Embryonic facial prominence (tissue), 1 donor: ENCODE data around the gene RBM12.

Experiments
- DNase-seq: peaks from one replicate; pipeline ENCODE4 v3.0.0-alpha.2; 2016; ENCODE audit errors: extremely low spot score

The RBM12 gene

DNA sequence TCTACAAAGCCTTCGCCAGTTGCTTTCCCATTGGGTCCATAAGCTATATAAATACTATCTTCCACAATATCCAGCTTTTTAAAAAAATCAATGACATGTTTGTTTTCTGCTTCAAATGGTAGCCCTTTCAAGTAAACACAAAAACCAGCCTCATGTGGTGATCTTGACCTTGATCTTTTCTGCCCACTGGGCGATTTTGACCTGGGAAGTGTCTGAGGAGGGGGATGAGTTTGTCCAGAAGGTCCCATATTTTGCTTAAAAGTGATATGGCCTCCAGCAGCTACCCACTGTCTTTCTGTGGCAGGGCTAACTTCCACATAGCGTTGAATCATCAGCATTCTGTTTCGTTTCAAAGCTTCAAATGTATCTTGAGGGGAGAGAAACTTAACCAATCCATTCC, 10.8 kb downstream of the RBM12 start:
- DNase-seq, result no peak

DNA sequence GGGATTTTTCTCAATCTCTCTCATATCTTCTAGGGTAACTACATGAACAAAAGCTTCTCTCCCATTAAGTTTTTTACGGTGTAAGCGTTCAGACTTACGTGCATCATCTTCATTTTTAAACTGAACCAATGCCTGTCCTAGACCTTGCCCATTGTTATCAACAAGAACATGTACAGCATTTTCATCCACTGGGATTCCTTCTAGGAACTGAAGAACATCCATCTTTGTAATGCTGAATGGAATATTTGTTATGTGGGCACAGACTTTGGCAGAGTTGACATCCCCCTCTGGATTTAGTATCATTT, 11.3 kb downstream of the RBM12 start:
- DNase-seq, result no peak

DNA sequence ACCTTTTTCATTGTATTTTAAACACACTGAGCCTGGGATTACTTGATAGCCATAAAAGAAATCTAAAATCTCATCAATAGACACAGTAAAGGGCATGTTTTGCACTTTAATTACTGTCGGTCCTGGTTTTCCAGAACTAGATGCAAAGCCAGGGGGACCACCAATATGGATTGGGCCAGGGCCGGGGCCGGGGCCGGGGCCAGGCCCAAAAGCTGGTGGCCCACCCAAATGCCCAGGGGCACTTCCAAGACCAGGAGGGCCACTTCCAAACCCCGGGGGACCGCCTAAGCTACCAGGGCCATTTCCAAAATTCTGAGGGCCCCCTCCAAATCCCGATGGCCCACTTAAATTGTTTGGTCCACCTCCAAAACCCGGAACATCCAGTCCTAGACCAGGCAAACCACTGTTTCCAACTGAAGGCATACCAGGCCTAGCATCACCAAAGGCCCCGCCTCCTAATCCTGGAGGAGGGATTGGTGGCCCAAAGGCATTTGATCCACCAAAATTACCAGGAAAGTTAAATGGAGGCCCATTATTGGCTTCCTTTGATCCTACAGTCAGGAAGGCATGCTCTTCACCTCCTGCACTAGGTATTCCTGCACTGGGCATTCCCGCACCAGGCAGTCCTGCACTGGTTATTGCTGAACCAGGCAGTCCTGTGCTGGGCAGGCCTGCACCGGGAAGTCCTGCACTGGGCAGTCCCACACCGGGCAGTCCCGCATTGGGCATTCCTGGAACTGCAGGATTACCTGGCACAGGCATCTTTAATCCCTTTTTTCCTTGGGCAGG, 11.9 kb downstream of the RBM12 start:
- no peak for DNase-seq

DNA sequence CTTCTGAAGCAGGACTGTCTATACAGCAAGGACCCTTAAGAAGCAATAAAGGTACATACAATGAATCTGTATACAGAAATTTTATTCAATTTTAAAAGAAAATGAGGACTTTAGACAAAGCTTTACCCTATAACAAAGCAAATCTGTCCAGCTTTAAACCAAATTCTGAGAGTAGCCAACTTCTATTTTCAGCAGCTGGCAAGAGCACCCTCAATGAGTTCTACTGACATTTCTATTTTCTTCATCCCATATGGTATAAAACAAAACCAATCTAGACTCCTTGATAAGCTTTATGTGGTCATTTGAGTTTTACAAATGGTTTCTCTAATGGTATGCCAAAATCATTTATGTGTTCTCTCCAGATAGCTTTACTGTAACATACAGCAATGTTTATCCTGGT, 12.7 kb downstream of the RBM12 start:
- no peak for DNase-seq

DNA sequence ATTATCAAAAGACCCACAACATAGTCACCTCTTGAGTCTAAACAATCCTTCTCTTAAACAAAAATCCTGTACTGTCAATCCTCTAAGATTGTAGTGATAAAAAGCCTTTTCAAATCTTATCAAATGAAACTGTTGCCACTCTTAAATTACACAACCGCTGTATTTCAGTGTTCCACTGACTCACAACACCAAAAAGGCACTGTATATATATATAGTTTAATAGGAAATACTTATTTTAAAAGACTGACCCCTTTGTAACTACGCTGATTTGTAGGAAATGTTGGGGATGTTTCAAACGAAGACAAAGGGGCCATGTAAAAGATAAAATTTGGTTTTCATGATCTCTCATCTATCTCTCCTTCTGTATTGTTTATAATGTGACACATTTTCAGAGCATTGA, 14.1 kb downstream of the RBM12 start:
- no peak for DNase-seq

DNA sequence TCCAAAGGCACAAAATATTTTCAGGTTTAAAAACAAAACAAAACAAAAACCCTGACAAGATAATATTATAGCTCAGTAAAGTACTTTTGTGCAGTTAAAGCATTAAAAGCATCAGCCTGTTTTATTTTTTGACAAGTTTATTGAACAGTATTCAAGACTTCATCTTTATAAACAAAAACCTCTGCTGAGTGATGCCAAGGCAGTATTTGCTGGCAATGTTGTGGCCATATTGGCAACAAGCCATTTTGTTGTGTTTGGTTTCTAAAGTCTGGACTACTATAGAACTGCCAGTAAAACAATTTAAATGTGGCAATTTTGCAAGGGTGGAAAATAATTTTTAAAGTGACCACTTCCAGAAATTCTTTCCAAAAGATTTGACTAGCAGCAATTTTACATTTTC, 15.9 kb downstream of the RBM12 start:
- no peak for DNase-seq

DNA sequence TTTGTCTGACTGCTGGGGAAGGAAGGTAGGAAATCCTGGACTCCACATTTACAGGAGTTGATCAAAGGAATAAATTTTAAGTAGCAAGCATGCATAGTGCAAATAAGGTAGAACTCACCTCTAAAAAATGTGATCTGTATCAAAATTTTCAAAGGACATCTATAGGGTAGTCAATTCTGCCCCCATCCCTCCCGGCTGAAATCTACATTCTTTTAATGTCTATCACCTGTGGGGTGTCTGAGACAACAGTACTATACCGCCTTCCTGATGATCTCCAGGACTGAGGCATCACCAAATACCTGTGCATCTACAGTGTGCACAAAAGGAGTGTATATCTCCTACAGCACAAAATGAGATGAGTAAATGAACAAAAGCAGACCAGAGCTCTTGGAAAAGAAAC, 19.9 kb downstream of the RBM12 start:
- DNase-seq, result no peak

DNA sequence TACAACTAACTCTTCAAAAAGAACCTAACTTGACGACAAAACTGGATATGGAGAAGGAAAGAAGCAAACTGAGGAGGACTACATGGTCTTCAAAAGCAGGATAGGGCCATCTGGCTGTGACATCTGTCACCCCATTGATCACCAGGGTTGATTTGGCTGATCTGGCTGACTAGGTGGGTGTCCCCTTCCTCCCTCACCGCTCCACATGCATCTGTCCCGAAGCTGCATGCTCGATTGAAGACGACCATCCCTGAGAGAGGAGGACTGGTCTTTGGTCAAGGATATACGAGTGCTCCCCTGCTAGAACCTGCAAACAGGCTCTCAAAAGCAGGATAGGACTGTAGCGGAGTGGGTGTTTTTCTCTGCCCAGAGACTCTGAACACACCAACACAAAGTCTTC, 21.7 kb downstream of the RBM12 start:
- DNase-seq, result no peak

DNA sequence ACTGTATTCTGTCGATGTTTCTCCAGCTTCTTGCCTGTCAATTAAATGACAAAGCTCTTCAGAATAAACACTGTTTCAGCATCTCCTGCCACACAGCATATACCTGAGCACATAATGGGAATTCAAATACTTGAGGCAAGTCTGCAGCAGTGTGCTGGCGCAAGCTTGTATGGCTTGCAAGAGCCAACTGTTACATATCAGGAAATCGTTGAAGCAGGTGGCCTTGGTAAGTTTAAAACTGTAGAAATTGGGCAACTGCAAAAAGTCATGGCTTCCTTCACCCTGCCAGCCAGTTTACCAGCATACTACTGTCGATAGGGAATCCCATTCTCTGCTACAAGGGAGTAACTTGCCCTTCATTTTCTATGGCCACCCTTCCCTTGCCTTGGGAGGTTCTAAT, 23.0 kb downstream of the RBM12 start:
- DNase-seq, result no peak

DNA sequence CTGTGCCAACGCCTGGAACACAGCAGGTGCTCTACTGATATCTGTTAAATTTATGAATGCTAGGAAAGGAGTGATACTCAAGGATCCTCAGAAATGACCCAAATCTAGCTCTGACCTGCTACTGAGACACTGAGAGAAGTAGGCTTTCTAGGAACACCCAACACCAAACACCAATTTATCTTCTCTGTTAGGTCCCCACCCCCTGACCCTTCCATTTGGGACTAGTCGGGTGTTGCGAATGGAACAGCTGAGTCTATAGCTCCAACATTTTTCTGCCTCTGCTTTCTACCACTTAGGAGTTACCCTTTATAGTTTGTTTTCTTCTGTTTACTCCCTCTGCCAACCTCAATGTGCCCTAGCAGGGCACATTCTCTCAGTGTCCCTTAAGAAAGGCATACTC, 24.0 kb downstream of the RBM12 start:
- no peak for DNase-seq

DNA sequence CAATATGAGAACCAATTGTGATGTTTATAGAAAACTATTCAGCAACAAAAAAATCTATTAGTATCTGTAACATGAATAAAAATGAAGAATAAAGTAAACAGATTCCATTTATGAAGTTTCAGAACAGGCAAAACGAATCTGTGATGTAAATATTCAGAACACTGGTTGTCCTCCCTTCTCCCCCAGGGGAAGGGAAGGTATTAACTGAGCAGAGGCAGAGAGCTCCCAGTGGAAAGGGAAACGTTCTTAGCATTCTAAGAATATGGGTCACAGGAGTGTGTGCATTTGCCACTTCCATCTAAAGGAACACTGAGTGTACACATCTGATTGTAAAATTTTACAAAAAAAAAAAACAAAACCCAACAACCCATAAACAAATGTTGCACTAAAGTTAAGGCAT, 25.9 kb downstream of the RBM12 start:
- no peak for DNase-seq

DNA sequence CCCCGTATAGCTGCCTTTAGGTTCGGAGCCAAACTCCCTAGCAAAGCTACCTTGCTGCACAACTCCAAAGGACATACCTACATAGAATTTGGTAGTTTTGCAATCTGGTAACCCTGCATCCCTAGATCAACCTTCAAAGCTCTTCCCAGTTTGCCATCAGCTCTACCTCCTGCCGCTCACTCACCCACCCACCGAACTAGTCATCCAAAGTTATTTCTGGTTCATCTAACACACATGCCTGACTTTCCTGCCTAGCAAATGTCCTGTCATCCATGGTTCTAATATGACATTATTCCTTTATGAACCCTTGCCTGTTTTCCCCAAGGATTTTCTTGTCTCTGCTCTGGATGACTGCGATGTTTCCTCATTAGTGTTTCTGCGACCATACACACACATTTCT, 27.4 kb downstream of the RBM12 start:
- DNase-seq, result no peak

DNA sequence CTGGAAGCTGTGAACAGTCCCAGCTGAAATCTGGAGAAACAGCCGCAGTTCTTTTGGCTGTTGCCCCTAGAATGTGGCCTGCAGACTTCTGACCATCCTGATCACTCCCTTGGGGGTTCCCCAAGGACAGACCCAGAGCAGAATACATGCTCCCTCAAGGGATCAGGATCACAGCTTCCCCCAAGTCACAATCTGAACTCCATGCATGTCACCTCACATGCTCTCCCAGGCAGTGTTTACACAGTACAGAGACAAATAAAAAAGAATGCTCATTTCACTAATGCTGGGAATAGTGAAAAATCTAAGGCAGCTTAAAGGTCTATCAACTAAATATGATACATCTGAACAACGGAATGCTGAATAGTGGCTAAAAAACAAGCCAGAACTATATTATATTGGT, 28.6 kb downstream of the RBM12 start:
- DNase-seq, result no peak

DNA sequence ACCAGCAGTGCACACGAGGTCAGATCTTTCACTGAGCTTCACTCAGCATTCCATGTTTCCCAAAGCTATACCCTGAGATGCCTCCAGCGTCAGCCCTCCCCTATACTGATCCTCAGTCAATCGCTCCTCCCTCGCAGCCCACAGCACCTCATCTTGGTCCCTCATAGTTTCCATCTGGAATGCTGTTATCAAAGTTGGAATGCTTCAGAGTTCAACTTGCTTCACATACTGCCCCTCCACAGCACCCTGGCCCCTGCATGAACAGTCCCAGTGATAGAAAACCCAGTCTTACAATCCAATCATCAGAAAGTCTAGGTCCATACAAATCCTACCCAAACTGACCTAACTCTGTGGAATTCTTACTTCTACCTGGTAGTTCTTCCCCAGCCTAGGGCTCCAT, 29.0 kb downstream of the RBM12 start:
- DNase-seq, result no peak

DNA sequence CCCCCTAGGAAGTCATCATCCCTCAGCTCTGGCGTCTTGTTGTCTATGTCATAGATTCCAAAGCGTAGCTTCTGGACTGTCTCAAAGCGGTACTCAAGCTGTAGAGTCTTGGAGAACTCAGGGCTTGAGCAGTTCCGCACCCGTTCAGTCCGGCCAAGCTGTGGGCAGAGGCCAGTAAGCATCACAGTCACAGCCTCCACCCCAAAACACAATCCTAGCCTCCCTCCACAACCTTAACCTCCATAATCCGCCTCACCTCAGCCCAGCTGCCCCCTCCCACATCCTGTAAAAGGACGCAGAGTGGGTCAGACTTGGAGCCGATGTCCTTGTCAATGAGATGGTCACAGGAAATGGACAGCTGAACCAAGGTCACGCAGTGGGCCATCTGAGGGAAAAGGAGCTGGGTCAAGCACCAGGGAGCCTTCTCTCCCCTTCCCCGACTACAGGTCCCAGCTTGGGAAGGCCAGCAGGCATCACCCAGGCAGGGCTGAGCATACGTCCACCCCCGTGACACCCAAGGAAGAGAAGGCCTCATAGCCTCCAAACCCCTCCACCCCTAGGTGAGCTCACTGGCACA, 32.1 kb downstream of the RBM12 start:
- DNase-seq, result no peak

DNA sequence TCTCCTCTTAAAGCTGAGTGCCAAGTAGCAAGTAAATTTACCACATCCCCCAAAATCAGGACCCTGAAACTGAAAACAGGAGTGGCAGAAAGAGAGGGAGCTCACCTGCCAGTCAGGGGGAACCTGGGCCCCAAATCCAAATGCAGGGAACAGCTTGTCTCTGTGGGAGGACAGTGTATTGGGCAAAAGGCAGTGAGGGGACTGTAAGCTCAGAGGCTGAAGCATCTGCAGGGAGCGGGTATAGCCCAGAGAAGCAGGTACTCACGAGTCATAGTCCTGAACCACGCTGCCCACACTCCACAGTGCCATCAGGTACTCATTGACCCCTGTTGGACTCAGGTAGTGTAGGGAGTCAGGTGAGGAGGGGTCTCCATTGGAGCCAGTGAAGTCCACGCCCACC, 34.1 kb downstream of the RBM12 start:
- DNase-seq, result no peak

DNA sequence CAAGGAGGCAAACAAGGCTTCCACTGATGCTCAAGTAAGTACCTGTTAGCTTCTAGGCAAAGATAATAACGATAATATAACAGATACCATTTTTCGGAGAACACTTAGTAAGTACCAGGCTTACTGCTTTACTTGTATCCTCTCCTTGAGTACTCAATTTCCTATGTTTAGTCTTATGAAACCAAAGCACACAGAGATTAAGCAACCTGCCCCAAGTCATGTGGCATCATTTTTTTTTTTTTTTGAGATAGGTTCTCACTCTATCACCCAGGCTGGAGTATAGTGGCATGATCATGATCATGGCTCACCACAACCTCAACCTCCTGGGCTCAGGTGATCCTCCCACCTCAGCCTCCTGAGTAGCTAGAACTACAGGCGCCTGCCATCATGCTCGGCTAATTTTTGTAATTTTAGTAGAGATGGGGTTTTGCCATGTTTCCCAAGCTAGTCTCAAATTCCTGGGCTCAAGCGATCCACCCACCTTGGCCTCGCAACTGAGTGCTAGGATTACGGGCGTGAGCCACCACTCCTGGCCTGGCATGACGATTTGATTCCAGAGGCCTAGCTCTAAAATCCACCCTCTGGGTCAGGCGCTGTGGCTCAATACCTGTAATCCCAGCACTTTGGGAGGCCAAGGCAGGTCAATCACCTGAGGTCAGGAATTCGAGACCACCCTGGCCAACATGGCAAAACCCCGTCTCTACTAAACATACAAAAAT, 35.1 kb downstream of the RBM12 start:
- DNase-seq, result no peak

DNA sequence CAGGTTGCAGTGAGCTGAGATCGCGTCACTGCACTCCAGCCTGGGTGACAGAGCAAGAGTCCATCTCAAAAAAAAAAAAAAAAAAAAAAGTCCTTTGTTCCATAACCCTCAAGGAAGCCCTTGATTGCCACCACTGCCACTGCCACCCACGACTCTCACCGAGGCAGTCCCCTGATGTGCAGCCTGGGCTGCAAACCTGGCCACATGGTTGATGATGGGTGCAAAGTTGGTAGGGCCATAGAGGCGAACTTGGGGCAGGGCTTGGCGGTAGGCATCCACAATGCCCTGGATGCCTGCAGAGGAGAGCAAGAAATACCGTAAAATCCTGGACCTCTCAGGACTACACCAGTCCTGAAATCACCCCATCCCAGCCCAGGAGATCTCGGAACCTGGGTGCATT, 37.6 kb downstream of the RBM12 start:
- no peak for DNase-seq

DNA sequence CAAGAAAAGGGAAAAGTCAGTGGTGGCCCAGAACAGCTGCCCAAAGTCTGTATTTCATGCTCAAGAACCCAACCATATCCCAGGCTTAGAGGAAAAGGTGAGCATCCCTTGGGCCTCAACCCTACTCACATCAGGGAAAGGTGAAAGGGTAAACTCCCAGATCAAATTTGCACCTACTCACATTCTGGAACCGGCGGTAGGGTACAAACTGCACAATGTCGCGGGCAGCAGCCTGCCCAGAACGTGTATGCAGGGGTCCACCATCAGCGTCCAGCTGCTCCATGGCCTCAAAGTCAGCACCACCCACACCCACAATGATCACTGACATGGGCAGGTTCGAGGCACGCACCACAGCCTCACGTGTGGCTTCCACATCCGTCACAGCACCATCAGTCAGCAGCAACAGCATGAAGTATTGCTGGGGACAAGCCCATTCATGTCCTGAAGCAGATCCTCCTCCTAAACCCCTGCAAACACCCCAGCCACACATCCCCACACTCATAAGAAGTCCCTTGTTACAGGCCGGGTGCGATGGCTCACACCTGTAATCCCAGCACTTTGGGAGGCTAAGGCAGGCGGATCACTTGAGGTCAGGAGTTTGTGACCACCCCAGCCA, 38.2 kb downstream of the RBM12 start:
- no peak for DNase-seq

DNA sequence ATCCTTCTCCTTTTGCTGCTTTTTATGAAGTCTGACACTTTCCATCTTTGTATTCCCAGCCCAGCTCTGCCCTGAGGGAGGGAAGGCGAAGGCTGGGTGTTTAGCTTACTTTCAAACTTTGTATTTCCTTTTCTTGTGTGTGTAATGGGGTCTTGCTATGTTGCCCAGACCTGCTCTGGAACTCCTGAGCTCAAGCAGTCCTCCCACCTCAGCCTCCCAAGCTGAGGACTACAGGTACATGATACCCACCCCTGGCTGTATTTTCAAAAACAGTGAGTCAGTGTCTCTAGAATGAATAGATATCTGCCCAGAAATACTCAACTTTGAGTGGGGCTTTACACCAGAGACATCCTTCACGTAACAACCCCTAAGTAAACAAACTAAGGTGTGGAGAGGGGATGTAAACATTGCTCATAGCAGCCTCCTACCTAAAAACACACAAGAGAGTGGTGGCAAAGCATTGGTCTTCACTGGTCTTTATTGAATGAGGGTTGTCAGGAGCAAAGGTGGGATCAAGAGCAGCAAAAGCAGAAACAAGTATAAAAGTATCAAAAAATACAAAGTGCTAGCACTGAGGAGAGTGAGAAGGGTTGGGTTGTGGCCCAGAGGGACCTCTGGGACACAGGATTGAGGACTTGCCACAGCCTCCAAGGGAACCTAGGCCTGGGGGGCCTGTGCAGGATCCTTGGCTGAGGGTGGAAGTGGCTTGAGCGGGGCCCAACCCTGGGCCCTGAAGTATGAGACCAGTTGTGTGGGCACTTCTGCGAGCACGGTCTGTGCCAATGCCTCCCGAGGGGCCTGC, 38.9 kb downstream of the RBM12 start:
- no peak for DNase-seq

DNA sequence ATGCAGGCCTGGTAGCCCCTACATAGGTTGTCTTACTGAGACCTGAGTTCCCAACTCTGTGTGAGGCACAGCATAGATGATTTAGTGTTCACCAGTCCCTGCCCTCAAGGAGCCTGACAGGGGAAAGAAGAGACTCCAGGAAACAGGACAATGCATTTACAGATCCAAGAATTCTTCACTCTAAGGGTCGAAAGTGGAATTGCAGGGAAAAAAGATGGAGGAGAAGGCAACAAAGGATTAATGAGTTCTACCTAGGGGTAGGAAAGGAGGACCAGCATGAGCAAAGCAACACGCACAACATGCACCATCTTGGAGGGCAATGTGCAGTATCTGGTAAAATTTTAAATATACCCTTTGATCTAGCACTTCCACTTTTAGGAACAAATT, 43.1 kb downstream of the RBM12 start:
- DNase-seq, result no peak
